HL-60 (cell line): ENCODE results near the gene OPTC.

ENCODE experiments used
- DNase-seq, 2 experiments: peaks; one replicate each; pipeline ENCODE4 v3.0.0-alpha.2; 2010 to 2020; ENCODE audit warnings: low read depth in 1 of 2, low spot score in 1 of 2
- H3K27ac ChIP-seq: fragments of 250-450 bp; sonication (Bioruptor Pico); replicated peaks from 2 replicates; pipeline ENCODE4 v1.5.1; 2020; ENCODE audit warnings: mild to moderate bottlenecking, moderate library complexity
- H3K27me3 ChIP-seq: fragments of 250-450 bp; sonication (Bioruptor Pico); 2 replicates; pipeline ENCODE4 v1.5.1; 2021; ENCODE audit warnings: mild to moderate bottlenecking, moderate library complexity; ENCODE audit not compliant: insufficient read depth, poor library complexity, severe bottlenecking
- H3K4me3 ChIP-seq: replicated peaks from 2 replicates; pipeline ENCODE4 v1.5.1; 2011; ENCODE audit warnings: mild to moderate bottlenecking, control low read depth, low read length; ENCODE audit not compliant: insufficient read depth
- GABPA ChIP-seq: IDR thresholded peaks from 2 replicates; pipeline ENCODE4 v1.6.1; 2012; ENCODE audit warnings: low read depth
- POLR2AphosphoS5 ChIP-seq: IDR thresholded peaks from 2 replicates; pipeline ENCODE4 v1.6.1; 2012; ENCODE audit warnings: low read depth
- SPI1 ChIP-seq: IDR thresholded peaks from 2 replicates; pipeline ENCODE4 v1.6.1; 2012; ENCODE audit warnings: low read depth, mild to moderate bottlenecking, borderline replicate concordance
- TF ChIP-seq, protein P1 (sequence below): IDR thresholded peaks from one replicate; pipeline ENCODE4 v1.5.1; 2011; ENCODE audit warnings: low read length, control low read depth, inconsistent platforms; ENCODE audit not compliant: insufficient read depth
- TF ChIP-seq, protein P2 (sequence below): IDR thresholded peaks from 2 replicates; pipeline ENCODE4 v1.6.1; 2012; ENCODE audit warnings: low read depth; ENCODE audit not compliant: insufficient replicate concordance

Gene OPTC

DNA sequence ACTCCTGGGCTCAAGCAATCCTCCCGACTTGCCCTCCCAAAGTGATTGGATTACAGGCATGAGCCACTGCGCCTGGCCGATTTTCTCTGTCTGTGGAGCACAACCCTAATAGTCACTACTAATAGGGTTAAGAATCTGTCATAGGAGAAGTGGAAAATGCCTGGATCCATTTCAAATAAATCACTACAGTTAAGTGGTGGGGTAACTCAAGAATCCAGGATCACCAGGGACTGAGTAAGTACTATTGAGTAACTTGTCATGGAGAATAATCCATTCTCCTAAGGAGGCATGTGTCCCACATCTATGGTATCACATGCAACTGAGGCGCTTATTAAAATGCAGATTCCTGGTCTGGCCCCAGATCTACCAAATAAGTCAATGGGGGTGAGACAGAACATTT lies 53.2 kb downstream of the OPTC start:
- TF ChIP-seq SPI1 (no peak), POLR2AphosphoS5 (no peak), GABPA (no peak)
- TF ChIP-seq, protein P1, sequence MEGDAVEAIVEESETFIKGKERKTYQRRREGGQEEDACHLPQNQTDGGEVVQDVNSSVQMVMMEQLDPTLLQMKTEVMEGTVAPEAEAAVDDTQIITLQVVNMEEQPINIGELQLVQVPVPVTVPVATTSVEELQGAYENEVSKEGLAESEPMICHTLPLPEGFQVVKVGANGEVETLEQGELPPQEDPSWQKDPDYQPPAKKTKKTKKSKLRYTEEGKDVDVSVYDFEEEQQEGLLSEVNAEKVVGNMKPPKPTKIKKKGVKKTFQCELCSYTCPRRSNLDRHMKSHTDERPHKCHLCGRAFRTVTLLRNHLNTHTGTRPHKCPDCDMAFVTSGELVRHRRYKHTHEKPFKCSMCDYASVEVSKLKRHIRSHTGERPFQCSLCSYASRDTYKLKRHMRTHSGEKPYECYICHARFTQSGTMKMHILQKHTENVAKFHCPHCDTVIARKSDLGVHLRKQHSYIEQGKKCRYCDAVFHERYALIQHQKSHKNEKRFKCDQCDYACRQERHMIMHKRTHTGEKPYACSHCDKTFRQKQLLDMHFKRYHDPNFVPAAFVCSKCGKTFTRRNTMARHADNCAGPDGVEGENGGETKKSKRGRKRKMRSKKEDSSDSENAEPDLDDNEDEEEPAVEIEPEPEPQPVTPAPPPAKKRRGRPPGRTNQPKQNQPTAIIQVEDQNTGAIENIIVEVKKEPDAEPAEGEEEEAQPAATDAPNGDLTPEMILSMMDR: no peak
- TF ChIP-seq, protein P2, sequence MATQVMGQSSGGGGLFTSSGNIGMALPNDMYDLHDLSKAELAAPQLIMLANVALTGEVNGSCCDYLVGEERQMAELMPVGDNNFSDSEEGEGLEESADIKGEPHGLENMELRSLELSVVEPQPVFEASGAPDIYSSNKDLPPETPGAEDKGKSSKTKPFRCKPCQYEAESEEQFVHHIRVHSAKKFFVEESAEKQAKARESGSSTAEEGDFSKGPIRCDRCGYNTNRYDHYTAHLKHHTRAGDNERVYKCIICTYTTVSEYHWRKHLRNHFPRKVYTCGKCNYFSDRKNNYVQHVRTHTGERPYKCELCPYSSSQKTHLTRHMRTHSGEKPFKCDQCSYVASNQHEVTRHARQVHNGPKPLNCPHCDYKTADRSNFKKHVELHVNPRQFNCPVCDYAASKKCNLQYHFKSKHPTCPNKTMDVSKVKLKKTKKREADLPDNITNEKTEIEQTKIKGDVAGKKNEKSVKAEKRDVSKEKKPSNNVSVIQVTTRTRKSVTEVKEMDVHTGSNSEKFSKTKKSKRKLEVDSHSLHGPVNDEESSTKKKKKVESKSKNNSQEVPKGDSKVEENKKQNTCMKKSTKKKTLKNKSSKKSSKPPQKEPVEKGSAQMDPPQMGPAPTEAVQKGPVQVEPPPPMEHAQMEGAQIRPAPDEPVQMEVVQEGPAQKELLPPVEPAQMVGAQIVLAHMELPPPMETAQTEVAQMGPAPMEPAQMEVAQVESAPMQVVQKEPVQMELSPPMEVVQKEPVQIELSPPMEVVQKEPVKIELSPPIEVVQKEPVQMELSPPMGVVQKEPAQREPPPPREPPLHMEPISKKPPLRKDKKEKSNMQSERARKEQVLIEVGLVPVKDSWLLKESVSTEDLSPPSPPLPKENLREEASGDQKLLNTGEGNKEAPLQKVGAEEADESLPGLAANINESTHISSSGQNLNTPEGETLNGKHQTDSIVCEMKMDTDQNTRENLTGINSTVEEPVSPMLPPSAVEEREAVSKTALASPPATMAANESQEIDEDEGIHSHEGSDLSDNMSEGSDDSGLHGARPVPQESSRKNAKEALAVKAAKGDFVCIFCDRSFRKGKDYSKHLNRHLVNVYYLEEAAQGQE: no peak
- H3K27me3 ChIP-seq: peaks cover 2% of the 10 kb centered on the region
- no peak overlapping the region for H3K4me3 ChIP-seq
- H3K27ac ChIP-seq: no peak overlapping the region
- DNase-seq: no peak

DNA sequence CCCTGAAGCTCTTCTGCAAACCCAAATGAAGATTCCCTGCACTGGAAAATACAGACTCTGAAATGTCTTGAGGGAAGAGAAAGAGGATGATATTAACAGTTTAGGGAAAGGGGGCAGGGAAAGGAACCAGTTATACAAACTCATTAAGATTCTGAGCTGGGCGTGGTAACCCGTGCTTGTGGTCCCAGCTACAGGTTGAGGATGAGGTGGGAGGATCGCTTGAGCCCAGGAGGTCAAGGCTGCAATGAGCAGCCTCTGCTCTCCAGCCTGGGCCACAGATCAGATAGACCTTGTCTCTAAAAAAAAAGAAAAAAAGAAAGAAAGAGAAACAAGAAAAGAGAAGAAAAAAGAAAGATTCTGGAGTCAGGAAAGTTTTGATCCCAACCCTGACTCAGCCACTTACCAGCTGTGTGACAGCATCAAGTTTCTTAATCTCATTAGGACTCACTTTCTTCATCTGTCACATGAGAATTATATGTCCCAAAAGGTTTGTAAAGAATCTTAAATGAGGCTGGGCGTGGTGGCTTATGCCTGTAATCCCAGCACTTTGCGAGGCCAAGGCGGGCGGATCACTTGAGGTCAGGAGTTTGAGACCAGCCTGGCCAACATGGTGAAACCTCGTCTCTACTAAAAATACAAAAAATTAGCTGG lies 53.9 kb downstream of the OPTC start:
- no peak overlapping the region for H3K4me3 ChIP-seq
- DNase-seq: no peak
- no peak for TF ChIP-seq GABPA
- TF ChIP-seq POLR2AphosphoS5: no peak
- TF ChIP-seq, protein P2: no peak
- TF ChIP-seq, protein P1: no peak
- no peak for TF ChIP-seq SPI1
- H3K27me3 ChIP-seq: peaks cover 2% of the 10 kb centered on the region
- no peak overlapping the region for H3K27ac ChIP-seq

DNA sequence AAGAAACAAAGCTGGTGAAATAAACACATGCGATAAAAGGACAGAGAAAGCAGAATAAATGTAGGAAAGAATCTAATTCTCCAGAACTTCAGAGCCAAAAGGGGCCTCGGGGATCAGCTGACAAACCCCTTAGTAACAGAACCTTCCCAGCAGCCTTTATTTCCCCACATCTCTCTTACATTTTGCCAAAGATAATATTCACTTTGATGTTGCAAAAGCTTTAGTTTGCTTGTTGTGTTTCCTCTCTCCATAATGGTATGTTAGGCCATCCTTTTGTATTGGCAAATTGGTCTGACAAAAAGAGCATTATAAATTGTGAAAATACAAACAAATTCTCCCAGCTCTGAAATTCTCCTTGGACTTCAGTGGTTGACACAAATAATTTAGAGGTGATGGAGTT lies 54.9 kb downstream of the OPTC start:
- H3K4me3 ChIP-seq: no peak overlapping the region
- H3K27ac ChIP-seq: no peak overlapping the region
- peaks cover 2% of the 10 kb centered on the region for H3K27me3 ChIP-seq
- TF ChIP-seq SPI1 (no peak), GABPA (no peak), POLR2AphosphoS5 (no peak)
- TF ChIP-seq, protein P2: no peak
- TF ChIP-seq, protein P1: no peak
- DNase-seq: no peak
